ENCODE measurements around the gene WSB1. TPM values are rescaled to one million over a fixed set of nuclear protein-coding genes. Genes with fewer than 3 reads are reported as not detected.

WSB1 gene
- total and polyA plus RNA-seq, 9 of the 15 experiments (the other 6 are each of a cell fraction or from before 2014, with no cell fraction given): 22.8 to 229 (median 81.1) TPM

DNA sequence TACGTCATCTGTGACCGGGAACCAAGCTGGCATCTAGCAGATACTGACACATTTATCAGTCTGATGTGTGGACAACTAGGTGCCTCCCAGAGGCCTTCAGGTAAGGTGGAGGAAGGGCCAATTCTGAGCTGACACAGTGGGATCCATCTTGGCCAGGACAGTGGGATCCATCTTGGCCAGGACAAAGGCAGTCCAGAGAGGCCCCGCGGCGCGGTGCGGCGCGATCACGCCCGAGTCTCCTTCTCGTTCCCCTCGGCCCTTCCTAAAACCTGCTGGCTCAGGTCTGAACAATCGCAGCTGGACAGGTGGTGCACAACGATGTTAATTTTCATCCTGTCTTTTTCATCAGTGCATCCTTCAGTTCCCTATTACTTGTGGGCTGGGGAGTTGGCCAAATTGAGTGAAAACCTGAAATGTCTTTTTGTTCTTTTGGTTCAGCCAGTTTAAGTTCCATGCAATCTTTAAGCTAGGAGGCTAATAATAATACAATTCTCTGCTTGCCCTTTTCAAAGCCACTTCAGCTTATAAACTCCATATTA lies 486 bp upstream of the WSB1 start (continued):
- TF ChIP-seq ZNF398 (CRISPR knock-in tag; IDR thresholded peaks at IDR 0.05) (peak; percentile 36; the same call in 1 of the 2 replicates), ZFP1 (CRISPR knock-in tag; IDR thresholded peaks at IDR 0.05) (no peak), E2F3 (CRISPR knock-in tag; IDR thresholded peaks at IDR 0.05) (peak; percentile 91), ETV5 (CRISPR knock-in tag; IDR thresholded peaks at IDR 0.05; ENCODE audit: low read depth) (no peak), MTF1 (CRISPR knock-in tag; IDR thresholded peaks at IDR 0.05; ENCODE audit: borderline replicate concordance) (peak; percentile 55; the same call in 1 of the 2 replicates), PPARD (CRISPR knock-in tag; IDR thresholded peaks at IDR 0.05) (no peak), FOSL1 (tag; conservative IDR thresholded peaks at IDR 0.05) (no peak), RBM39 (optimal IDR thresholded peaks at IDR 0.05; ENCODE audit: low read depth, low read length) (no peak), SP2 (IDR thresholded peaks at IDR 0.05; ENCODE audit: extremely low read depth, low read depth, low read length, poor library complexity, severe bottlenecking) (no peak), RFX5 (IDR thresholded peaks at IDR 0.05; ENCODE audit: low read depth, low read length) (no peak), NFIX (CRISPR knock-in tag; IDR thresholded peaks at IDR 0.05; ENCODE audit: low read depth) (no peak), SMAD4 (CRISPR knock-in tag; conservative IDR thresholded peaks at IDR 0.05) (peak; percentile 89), KLF1 (tag; IDR thresholded peaks at IDR 0.05) (no peak)
- TF ChIP-seq, protein P1, sequence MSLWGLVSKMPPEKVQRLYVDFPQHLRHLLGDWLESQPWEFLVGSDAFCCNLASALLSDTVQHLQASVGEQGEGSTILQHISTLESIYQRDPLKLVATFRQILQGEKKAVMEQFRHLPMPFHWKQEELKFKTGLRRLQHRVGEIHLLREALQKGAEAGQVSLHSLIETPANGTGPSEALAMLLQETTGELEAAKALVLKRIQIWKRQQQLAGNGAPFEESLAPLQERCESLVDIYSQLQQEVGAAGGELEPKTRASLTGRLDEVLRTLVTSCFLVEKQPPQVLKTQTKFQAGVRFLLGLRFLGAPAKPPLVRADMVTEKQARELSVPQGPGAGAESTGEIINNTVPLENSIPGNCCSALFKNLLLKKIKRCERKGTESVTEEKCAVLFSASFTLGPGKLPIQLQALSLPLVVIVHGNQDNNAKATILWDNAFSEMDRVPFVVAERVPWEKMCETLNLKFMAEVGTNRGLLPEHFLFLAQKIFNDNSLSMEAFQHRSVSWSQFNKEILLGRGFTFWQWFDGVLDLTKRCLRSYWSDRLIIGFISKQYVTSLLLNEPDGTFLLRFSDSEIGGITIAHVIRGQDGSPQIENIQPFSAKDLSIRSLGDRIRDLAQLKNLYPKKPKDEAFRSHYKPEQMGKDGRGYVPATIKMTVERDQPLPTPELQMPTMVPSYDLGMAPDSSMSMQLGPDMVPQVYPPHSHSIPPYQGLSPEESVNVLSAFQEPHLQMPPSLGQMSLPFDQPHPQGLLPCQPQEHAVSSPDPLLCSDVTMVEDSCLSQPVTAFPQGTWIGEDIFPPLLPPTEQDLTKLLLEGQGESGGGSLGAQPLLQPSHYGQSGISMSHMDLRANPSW (CRISPR knock-in tag; IDR thresholded peaks at IDR 0.05): 0 out of 2 replicates have a peak, but pooled peaks have one; percentile 25
- TF ChIP-seq, protein P2, sequence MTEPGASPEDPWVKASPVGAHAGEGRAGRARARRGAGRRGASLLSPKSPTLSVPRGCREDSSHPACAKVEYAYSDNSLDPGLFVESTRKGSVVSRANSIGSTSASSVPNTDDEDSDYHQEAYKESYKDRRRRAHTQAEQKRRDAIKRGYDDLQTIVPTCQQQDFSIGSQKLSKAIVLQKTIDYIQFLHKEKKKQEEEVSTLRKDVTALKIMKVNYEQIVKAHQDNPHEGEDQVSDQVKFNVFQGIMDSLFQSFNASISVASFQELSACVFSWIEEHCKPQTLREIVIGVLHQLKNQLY (CRISPR knock-in tag; conservative IDR thresholded peaks at IDR 0.05): no peak
- TF ChIP-seq, protein P3, sequence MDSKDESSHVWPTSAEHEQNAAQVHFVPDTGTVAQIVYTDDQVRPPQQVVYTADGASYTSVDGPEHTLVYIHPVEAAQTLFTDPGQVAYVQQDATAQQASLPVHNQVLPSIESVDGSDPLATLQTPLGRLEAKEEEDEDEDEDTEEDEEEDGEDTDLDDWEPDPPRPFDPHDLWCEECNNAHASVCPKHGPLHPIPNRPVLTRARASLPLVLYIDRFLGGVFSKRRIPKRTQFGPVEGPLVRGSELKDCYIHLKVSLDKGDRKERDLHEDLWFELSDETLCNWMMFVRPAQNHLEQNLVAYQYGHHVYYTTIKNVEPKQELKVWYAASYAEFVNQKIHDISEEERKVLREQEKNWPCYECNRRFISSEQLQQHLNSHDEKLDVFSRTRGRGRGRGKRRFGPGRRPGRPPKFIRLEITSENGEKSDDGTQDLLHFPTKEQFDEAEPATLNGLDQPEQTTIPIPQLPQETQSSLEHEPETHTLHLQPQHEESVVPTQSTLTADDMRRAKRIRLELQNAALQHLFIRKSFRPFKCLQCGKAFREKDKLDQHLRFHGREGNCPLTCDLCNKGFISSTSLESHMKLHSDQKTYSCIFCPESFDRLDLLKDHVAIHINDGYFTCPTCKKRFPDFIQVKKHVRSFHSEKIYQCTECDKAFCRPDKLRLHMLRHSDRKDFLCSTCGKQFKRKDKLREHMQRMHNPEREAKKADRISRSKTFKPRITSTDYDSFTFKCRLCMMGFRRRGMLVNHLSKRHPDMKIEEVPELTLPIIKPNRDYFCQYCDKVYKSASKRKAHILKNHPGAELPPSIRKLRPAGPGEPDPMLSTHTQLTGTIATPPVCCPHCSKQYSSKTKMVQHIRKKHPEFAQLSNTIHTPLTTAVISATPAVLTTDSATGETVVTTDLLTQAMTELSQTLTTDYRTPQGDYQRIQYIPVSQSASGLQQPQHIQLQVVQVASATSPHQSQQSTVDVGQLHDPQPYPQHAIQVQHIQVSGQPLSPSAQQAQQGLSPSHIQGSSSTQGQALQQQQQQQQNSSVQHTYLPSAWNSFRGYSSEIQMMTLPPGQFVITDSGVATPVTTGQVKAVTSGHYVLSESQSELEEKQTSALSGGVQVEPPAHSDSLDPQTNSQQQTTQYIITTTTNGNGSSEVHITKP (IDR thresholded peaks at IDR 0.05; ENCODE audit: partially characterized antibody): no peak
- TF ChIP-seq, protein P4, sequence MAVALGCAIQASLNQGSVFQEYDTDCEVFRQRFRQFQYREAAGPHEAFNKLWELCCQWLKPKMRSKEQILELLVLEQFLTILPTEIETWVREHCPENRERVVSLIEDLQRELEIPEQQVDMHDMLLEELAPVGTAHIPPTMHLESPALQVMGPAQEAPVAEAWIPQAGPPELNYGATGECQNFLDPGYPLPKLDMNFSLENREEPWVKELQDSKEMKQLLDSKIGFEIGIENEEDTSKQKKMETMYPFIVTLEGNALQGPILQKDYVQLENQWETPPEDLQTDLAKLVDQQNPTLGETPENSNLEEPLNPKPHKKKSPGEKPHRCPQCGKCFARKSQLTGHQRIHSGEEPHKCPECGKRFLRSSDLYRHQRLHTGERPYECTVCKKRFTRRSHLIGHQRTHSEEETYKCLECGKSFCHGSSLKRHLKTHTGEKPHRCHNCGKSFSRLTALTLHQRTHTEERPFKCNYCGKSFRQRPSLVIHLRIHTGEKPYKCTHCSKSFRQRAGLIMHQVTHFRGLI (CRISPR knock-in tag; IDR thresholded peaks at IDR 0.05): peak; percentile 77
